ENCODE results near the gene LYRM4. TPM values are rescaled to one million over a fixed set of nuclear protein-coding genes. Genes with fewer than 3 reads are reported as not detected.

LYRM4 gene
- total and polyA plus RNA-seq, 2 donors = 20.6 to 20.8 TPM

DNA sequence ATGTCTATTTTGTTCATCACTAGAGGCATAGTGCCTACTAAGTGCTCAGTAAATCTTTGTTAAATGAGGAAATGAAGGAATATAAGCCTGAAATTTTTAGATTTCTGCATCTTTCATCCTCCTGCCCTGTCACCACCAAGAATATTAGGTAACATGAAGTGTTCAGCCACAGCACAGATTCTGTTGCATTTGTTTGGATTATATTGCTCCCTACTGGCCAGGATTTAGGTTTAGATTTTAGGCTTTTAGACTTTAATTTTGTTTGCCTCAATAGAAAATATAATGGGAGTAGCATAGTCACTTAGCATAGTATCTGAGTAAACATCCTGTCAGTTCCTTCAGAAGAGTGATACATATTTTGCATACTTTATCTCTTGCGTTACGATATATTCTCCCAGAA is 14.7 kb upstream of the LYRM4 start:
- Histone ChIP-seq H3K36me3 (ENCODE audit: insufficient read depth) (no peaks in the 10 kb centered on the region), H3K27ac (ENCODE audit: low read depth) (no peak overlapping the region), H3K4me1 (ENCODE audit: insufficient read depth) (no peaks in the 10 kb centered on the region), H3K4me3 (ENCODE audit: low read depth, low read length) (no peak overlapping the region)
- 85% methylated on average over 2 of the region's 2 CpGs for WGBS
- DNase-seq (ENCODE audit: extremely low spot score) = no peak

DNA sequence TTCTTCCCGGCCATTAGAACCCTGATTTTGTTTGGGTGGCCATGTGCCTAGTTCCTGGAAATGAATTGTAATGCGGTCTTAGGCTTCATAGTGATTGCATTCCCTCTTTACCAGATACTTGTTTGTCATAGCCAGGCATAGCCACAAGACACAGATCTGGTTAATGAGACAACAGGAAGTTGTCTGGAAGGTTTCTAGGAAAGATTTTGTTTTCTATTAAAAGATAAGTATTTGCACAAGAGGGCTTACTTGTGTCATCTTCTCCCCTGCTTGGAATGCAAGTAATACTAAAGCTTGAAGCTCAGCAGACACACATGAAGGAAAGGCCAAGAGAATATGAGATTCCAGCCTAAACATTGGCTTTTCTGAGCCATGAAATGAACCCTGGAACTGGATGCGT is 13.5 kb upstream of the LYRM4 start:
- H3K27ac ChIP-seq (ENCODE audit: low read depth) = no peak overlapping the region
- H3K4me3 ChIP-seq (ENCODE audit: low read depth, low read length) = no peak overlapping the region
- H3K36me3 ChIP-seq (ENCODE audit: insufficient read depth) = no peaks in the 10 kb centered on the region
- H3K4me1 ChIP-seq (ENCODE audit: insufficient read depth) = no peaks in the 10 kb centered on the region
- no peak for DNase-seq (ENCODE audit: extremely low spot score)
- 89% methylated on average over 3 of the region's 3 CpGs for WGBS

DNA sequence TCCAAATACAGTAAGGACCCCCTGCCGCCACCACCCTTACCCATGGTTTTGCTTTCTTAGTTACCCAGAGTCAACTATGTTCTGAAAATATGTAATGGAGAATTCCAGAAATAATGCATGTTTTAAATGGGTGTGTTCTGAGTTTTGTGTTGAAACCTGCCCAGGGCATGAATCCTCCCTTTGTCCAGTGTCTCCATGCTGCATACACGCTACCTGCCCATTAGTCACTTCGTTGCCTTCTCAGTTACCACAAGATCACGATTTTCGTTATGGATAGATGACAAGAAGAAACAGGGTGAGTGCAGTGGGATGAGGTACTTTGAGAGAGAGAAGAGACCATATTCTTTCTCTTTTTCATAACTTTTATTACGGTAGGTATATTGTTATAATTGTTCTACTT is 11.2 kb upstream of the LYRM4 start:
- no peak overlapping the region for H3K4me3 ChIP-seq (ENCODE audit: low read depth, low read length)
- DNase-seq (ENCODE audit: extremely low spot score) = no peak
- no peaks in the 10 kb centered on the region for H3K4me1 ChIP-seq (ENCODE audit: insufficient read depth)
- H3K36me3 ChIP-seq (ENCODE audit: insufficient read depth) = no peaks in the 10 kb centered on the region
- 95% methylated on average over 6 of the region's 6 CpGs for WGBS
- no peak overlapping the region for H3K27ac ChIP-seq (ENCODE audit: low read depth)

DNA sequence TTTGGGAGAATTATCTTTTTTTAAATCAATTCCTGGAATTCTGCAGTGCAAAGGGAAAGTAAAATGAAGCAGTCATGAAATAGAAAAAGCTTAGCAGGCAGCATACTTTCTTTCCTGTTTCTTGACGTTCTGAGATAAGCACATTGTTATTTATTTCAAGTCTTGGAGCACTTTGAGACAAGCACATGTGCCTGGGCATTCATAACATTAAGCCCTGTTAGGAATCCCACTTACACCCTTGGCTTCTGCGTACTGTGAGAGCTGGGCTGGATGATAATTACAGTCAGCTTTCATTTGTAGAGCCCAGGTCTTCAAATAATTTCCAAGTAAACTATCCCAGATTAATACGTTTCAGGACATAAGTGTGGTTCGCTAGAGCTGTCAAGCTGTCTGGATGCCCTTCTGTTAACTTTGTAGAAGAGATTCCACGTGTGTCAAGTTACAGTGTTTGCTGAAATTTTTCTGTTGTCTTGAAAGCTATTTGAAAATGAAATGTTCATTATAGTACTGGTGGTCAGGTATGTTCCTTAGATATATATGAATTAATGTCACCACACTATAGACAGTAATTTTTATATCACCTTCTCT is 9.4 kb upstream of the LYRM4 start:
- Histone ChIP-seq H3K27ac (ENCODE audit: low read depth) (no peak overlapping the region), H3K36me3 (ENCODE audit: insufficient read depth) (no peaks in the 10 kb centered on the region), H3K4me1 (ENCODE audit: insufficient read depth) (no peaks in the 10 kb centered on the region), H3K4me3 (ENCODE audit: low read depth, low read length) (no peak overlapping the region)
- WGBS = 54% methylated on average over 5 of the region's 5 CpGs
- no peak for DNase-seq (ENCODE audit: extremely low spot score)

DNA sequence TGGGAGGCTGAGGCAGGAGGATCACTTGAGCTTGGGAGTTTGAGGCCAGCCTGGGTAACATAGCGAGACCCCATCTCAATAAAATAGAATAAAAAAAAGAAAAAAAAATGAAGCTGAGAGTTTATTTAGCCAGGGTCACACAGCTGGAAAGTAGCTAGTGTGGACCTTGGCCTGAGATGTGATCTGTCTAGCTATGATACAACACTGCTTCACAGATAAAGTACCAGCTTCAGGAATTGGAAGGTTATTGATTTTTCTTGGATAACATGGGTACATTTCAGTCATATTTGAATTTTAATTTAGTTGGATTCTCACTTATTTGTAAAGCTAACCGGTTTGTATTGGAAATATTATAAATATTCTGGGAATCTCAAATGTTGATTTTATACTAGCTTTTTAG is 5.7 kb upstream of the LYRM4 start:
- no peaks in the 10 kb centered on the region for H3K4me1 ChIP-seq (ENCODE audit: insufficient read depth)

DNA sequence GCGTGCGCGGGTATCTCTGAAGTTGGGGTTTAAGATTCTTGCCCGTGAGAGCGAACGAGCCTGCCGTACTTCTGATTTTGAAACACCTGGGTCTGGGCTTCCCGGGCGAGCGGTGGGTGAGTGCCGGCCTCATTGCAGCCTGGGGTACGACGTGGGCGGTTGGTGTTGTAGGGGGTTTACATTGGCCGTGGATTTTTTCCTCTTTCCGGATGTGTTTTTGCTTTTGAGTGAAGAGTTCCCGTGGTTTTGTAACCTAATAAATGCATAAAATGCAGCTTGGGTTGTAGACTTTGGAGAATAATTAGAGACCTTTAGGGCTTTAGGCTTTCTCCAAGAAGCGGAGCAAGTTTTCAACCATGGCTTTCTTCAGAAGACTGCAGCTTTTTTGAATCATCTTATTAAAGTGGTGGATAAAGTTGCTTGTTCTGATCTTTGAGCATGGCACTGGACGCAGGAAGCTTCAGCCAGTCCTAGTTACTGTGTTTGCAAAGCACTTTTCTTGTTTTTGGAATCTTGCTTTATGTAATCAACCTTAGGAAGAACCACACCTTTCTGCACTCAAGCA is 877 bp upstream of the LYRM4 start:
- Histone ChIP-seq H3K4me1 (ENCODE audit: insufficient read depth) (no peaks in the 10 kb centered on the region), H3K27ac (ENCODE audit: low read depth) (peak overlapping the region; percentile 99), H3K4me3 (ENCODE audit: low read depth, low read length) (peak overlapping the region; percentile 93), H3K36me3 (ENCODE audit: insufficient read depth) (no peaks in the 10 kb centered on the region)
- under 1% methylated on average over 19 of the region's 19 CpGs for WGBS
- no peak for DNase-seq (ENCODE audit: extremely low spot score)

More for the DNA sequence above, 5.7 kb upstream of the LYRM4 start:
- no peak for DNase-seq (ENCODE audit: extremely low spot score)
- no peak overlapping the region for H3K27ac ChIP-seq (ENCODE audit: low read depth)
- WGBS = 95% methylated on average over 2 of the region's 2 CpGs
- no peaks in the 10 kb centered on the region for H3K36me3 ChIP-seq (ENCODE audit: insufficient read depth)
- no peak overlapping the region for H3K4me3 ChIP-seq (ENCODE audit: low read depth, low read length)

DNA sequence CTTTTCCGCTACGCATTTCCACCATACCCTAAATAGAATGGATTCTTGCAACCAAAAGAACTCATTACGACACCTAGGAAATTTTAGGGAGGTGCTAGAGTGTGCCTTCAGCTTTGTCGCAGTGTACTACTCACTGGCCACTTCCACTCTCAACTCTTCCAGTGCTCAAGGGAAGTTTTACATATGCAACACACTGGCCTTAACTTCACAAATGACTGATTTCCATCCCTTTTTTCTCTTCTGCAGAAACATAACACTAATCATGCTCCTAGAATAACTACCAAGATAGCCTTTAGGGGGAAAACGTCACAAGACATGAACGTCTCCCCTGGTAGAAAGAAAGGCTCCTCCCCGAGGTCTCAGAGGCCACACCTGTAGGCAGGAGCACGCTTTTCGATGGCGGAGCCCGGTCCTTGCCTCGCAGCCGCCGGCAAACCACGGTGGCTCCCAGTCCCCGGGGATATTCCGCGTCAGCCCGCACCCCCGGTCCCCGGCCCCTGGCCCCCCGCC is 584 bp downstream of the LYRM4 start:
- no peak overlapping the region for H3K27ac ChIP-seq (ENCODE audit: low read depth)
- no peaks in the 10 kb centered on the region for H3K4me1 ChIP-seq (ENCODE audit: insufficient read depth)
- H3K4me3 ChIP-seq (ENCODE audit: low read depth, low read length) = peak overlapping the region; percentile 93
- WGBS = 3% methylated on average over 22 of the region's 22 CpGs
- DNase-seq (ENCODE audit: extremely low spot score) = peak; percentile 17
- no peaks in the 10 kb centered on the region for H3K36me3 ChIP-seq (ENCODE audit: insufficient read depth)

DNA sequence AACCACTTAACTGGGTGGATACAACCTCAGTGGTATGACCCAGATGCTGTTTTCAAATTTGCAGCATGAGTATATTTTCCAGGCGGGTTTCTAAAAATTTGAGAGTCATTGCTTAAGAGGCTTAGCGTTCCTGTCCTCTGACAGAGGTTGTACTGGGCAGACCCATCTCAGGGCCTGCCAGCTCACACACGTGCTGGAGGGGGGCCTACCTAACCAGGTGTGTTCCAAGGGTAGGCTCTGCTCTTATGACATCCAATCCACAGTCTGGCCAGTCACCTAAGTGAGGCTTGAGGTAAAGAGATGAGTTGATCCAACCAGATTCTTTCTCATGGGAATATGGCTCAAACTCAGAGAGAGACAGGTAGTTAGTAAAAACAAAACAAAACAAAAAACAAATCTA is 1.3 kb downstream of the LYRM4 start:
- no peak overlapping the region for H3K27ac ChIP-seq (ENCODE audit: low read depth)
- no peak for DNase-seq (ENCODE audit: extremely low spot score)
- H3K4me3 ChIP-seq (ENCODE audit: low read depth, low read length) = no peak overlapping the region
- 80% methylated on average over 3 of the region's 3 CpGs for WGBS
- H3K36me3 ChIP-seq (ENCODE audit: insufficient read depth) = no peaks in the 10 kb centered on the region
- H3K4me1 ChIP-seq (ENCODE audit: insufficient read depth) = no peaks in the 10 kb centered on the region

DNA sequence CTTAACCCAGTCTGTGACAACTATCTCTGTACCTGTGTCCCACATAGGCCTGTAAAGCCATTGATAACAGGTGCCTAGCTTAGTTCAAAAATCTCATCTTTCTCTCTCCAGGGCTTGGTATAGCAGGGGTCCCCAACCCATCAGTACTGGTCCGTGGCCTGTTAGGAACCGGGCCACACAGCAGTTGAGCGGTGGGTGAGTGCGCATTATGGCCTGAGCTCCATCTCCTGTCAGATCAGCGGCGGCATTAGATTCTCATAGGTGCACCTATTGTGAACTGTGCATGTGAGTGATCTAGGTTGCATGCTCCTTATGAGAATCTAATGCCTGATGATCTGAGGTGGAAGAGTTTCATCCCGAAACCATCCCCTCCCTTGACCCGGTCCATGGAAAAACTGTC is 3.4 kb downstream of the LYRM4 start:
- H3K4me3 ChIP-seq (ENCODE audit: low read depth, low read length) = no peak overlapping the region
- no peak overlapping the region for H3K27ac ChIP-seq (ENCODE audit: low read depth)
- H3K36me3 ChIP-seq (ENCODE audit: insufficient read depth) = no peaks in the 10 kb centered on the region
- DNase-seq (ENCODE audit: extremely low spot score) = no peak
- H3K4me1 ChIP-seq (ENCODE audit: insufficient read depth) = no peaks in the 10 kb centered on the region
- 97% methylated on average over 8 of the region's 8 CpGs for WGBS

DNA sequence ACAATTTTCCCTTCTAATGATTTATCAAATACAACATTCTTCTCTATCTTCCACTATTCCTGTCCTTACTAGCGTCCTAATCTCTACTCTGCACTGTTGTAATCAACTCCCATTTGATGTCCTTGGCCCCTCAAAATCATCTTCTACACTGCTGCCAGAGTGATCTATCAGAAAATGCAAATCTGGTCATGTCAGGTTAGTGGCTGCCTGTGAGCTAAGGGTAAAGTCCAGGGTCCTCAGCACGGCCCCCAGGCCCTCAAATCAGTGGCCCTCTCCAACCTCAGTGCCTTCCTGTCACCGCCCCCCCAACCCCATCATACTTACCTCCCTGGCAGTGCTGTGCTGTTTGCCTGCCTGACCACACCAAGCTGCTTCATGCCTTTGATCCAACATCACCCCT is 3.8 kb downstream of the LYRM4 start:
- WGBS = 92% methylated on average over 3 of the region's 3 CpGs

DNA sequence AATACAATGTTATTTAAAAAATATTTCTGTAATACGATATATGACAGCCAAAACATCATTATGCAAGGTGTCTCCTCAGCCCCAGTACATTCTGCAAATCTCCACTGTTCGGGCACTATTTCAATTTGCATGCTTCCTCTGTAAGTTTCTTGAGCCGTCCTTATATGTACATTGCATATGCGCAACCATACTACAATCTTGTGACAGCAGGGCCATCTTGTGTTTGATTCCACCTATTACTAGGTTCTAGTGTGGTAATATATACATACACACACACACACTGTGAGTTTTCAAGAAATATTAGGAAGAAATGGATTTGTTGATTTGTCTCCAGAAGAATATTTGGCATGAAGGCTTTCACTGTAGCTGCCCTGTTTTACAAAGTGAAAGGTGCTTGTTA is 9.8 kb downstream of the LYRM4 start:
- no peak overlapping the region for H3K4me3 ChIP-seq (ENCODE audit: low read depth, low read length)
- no peaks in the 10 kb centered on the region for H3K4me1 ChIP-seq (ENCODE audit: insufficient read depth)
- no peaks in the 10 kb centered on the region for H3K36me3 ChIP-seq (ENCODE audit: insufficient read depth)
- WGBS = 83% methylated on average over 4 of the region's 4 CpGs
- no peak overlapping the region for H3K27ac ChIP-seq (ENCODE audit: low read depth)
- DNase-seq (ENCODE audit: extremely low spot score) = no peak

More for the DNA sequence above, 3.8 kb downstream of the LYRM4 start:
- Histone ChIP-seq H3K27ac (ENCODE audit: low read depth) (no peak overlapping the region), H3K36me3 (ENCODE audit: insufficient read depth) (no peaks in the 10 kb centered on the region), H3K4me3 (ENCODE audit: low read depth, low read length) (no peak overlapping the region), H3K4me1 (ENCODE audit: insufficient read depth) (no peaks in the 10 kb centered on the region)
- DNase-seq (ENCODE audit: extremely low spot score) = no peak

DNA sequence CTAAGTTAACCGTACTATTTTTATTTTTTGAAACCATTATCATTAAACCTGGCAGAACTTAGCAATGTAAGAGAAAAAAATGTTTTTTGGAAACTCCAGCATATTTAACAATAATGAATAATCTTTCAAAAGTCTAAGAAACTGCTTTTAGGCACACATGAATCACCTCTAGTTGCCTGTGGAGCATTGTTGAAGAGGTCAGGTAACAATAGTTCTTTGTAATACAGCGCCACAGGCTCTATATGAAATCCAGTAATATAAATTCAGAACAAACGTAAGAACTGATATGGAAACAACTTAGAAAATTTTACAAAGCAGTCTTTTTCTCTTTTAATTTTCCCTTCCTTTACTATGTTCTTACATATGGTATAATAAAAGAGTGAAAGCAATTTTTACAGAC is 10.3 kb downstream of the LYRM4 start:
- Histone ChIP-seq H3K4me1 (ENCODE audit: insufficient read depth) (no peaks in the 10 kb centered on the region), H3K27ac (ENCODE audit: low read depth) (no peak overlapping the region), H3K36me3 (ENCODE audit: insufficient read depth) (no peaks in the 10 kb centered on the region), H3K4me3 (ENCODE audit: low read depth, low read length) (no peak overlapping the region)
- WGBS = 92% methylated on average over 3 of the region's 3 CpGs
- no peak for DNase-seq (ENCODE audit: extremely low spot score)

DNA sequence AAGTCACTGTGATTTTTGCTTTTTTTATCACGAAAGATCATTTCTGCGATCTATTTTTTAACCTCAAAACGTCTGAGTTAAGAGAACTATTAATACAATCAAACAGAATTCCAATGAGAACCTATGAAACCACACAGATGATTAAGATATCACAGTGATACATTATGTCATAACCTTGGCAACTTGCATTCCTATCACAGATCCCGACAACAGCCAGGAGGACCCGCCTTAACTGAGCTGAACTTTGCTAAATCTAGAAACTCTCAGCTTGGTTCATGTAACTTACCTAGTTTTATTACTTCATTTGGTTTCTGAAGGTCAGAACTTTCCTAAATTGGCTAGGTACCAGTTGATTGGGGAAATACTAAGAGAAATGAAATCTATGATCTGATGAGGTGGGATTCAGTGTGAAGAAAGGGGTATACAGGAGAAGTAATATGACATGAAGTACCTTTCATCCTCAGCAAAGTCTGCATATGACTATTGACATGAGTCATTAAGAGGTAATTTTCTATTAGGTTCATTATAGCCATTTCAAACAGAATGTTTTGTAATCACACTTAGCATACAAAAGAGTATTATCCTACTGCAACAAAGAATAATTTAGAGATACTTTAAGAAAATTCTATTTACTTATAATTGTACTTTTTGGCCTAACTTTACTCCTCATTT is 11.2 kb downstream of the LYRM4 start:
- 74% methylated on average over 5 of the region's 5 CpGs for WGBS
- no peaks in the 10 kb centered on the region for H3K4me1 ChIP-seq (ENCODE audit: insufficient read depth)

More for the DNA sequence above, 11.2 kb downstream of the LYRM4 start:
- Histone ChIP-seq H3K4me3 (ENCODE audit: low read depth, low read length) (no peak overlapping the region), H3K27ac (ENCODE audit: low read depth) (no peak overlapping the region), H3K36me3 (ENCODE audit: insufficient read depth) (no peaks in the 10 kb centered on the region)
- no peak for DNase-seq (ENCODE audit: extremely low spot score)
